HL-60 (cell line): Measurements from ENCODE around the gene RAB18.

Experiments used
- DNase-seq, 2 experiments: peaks; one replicate each; pipeline ENCODE4 v3.0.0-alpha.2; 2010 to 2020; ENCODE audit warnings: low read depth in 1 of 2, low spot score in 1 of 2
- H3K27ac ChIP-seq: fragments of 250-450 bp; sonication (Bioruptor Pico); replicated peaks from 2 replicates; pipeline ENCODE4 v1.5.1; 2020; ENCODE audit warnings: mild to moderate bottlenecking, moderate library complexity
- H3K27me3 ChIP-seq: fragments of 250-450 bp; sonication (Bioruptor Pico); 2 replicates; pipeline ENCODE4 v1.5.1; 2021; ENCODE audit warnings: mild to moderate bottlenecking, moderate library complexity; ENCODE audit not compliant: insufficient read depth, poor library complexity, severe bottlenecking
- H3K4me3 ChIP-seq: replicated peaks from 2 replicates; pipeline ENCODE4 v1.5.1; 2011; ENCODE audit warnings: mild to moderate bottlenecking, control low read depth, low read length; ENCODE audit not compliant: insufficient read depth
- GABPA ChIP-seq: IDR thresholded peaks from 2 replicates; pipeline ENCODE4 v1.6.1; 2012; ENCODE audit warnings: low read depth
- POLR2AphosphoS5 ChIP-seq: IDR thresholded peaks from 2 replicates; pipeline ENCODE4 v1.6.1; 2012; ENCODE audit warnings: low read depth
- SPI1 ChIP-seq: IDR thresholded peaks from 2 replicates; pipeline ENCODE4 v1.6.1; 2012; ENCODE audit warnings: low read depth, mild to moderate bottlenecking, borderline replicate concordance
- TF ChIP-seq, protein P1 (sequence below): IDR thresholded peaks from 2 replicates; pipeline ENCODE4 v1.6.1; 2012; ENCODE audit warnings: low read depth; ENCODE audit not compliant: insufficient replicate concordance
- TF ChIP-seq, protein P2 (sequence below): IDR thresholded peaks from one replicate; pipeline ENCODE4 v1.5.1; 2011; ENCODE audit warnings: low read length, control low read depth, inconsistent platforms; ENCODE audit not compliant: insufficient read depth

RAB18 gene

DNA sequence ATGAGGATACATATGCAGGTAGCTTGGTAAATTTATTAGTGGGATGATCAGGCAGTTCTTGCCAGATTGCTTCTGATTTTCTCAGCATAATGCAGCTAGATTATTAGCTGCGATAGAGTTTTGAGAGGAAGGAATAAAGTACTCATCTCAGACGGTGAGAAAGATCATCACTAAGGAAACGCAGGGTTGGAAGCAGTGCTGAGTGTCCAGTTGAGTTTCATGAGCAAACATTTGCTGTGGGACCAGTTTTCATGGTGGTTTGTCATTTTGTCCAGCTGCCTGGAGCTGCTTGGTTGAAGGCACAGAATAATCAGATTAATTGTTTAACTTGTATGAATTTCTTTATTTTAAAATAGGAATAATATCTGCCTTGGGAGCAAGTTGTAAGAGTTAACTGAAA lies 33.1 kb downstream of the RAB18 start:
- TF ChIP-seq GABPA, result no peak
- no peak for TF ChIP-seq POLR2AphosphoS5
- TF ChIP-seq, protein P1, sequence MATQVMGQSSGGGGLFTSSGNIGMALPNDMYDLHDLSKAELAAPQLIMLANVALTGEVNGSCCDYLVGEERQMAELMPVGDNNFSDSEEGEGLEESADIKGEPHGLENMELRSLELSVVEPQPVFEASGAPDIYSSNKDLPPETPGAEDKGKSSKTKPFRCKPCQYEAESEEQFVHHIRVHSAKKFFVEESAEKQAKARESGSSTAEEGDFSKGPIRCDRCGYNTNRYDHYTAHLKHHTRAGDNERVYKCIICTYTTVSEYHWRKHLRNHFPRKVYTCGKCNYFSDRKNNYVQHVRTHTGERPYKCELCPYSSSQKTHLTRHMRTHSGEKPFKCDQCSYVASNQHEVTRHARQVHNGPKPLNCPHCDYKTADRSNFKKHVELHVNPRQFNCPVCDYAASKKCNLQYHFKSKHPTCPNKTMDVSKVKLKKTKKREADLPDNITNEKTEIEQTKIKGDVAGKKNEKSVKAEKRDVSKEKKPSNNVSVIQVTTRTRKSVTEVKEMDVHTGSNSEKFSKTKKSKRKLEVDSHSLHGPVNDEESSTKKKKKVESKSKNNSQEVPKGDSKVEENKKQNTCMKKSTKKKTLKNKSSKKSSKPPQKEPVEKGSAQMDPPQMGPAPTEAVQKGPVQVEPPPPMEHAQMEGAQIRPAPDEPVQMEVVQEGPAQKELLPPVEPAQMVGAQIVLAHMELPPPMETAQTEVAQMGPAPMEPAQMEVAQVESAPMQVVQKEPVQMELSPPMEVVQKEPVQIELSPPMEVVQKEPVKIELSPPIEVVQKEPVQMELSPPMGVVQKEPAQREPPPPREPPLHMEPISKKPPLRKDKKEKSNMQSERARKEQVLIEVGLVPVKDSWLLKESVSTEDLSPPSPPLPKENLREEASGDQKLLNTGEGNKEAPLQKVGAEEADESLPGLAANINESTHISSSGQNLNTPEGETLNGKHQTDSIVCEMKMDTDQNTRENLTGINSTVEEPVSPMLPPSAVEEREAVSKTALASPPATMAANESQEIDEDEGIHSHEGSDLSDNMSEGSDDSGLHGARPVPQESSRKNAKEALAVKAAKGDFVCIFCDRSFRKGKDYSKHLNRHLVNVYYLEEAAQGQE, result no peak
- TF ChIP-seq SPI1, result no peak
- TF ChIP-seq, protein P2, sequence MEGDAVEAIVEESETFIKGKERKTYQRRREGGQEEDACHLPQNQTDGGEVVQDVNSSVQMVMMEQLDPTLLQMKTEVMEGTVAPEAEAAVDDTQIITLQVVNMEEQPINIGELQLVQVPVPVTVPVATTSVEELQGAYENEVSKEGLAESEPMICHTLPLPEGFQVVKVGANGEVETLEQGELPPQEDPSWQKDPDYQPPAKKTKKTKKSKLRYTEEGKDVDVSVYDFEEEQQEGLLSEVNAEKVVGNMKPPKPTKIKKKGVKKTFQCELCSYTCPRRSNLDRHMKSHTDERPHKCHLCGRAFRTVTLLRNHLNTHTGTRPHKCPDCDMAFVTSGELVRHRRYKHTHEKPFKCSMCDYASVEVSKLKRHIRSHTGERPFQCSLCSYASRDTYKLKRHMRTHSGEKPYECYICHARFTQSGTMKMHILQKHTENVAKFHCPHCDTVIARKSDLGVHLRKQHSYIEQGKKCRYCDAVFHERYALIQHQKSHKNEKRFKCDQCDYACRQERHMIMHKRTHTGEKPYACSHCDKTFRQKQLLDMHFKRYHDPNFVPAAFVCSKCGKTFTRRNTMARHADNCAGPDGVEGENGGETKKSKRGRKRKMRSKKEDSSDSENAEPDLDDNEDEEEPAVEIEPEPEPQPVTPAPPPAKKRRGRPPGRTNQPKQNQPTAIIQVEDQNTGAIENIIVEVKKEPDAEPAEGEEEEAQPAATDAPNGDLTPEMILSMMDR, result no peak
- Histone ChIP-seq H3K27me3 (no peaks in the 10 kb centered on the region), H3K4me3 (no peak overlapping the region), H3K27ac (no peak overlapping the region)
- DNase-seq, result no peak

DNA sequence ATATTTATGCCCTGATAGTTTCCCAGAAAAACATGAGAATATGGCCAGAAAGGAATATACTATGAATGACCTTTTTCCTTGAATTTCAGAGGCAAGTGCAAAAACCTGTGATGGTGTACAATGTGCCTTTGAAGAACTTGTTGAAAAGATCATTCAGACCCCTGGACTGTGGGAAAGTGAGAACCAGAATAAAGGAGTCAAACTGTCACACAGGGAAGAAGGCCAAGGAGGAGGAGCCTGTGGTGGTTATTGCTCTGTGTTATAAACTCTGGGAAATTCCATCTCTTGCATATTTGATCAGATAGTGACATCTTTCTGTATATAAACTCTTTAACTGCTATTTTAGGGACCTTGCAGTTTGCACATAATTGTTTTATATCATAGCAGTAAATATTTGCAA lies 33.7 kb downstream of the RAB18 start:
- no peak overlapping the region for H3K4me3 ChIP-seq
- no peaks in the 10 kb centered on the region for H3K27me3 ChIP-seq
- no peak for TF ChIP-seq SPI1
- no peak for TF ChIP-seq GABPA
- TF ChIP-seq POLR2AphosphoS5, result no peak
- TF ChIP-seq, protein P1, result no peak
- TF ChIP-seq, protein P2, result no peak
- no peak for DNase-seq
- H3K27ac ChIP-seq, result no peak overlapping the region

DNA sequence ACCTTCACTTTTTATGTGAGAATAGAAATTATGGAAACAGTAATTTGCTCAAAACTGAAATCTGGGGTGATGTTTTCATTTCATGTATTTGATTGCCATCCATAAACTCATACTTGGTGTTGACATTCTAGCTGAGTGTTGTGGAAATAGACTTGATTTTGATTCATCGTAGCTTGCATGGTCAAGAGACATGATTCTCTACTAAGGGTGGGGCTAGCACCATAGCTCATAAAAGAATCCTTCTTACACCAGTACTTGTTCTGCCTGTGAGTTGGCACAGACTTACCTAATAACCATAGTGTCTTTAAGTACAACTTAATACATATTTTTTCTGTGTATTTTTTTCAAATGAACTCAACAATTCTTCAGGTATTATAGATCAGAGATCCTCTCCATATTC lies 36.6 kb downstream of the RAB18 start:
- DNase-seq, result no peak
- H3K27me3 ChIP-seq, result no peaks in the 10 kb centered on the region
- H3K27ac ChIP-seq, result no peak overlapping the region
- H3K4me3 ChIP-seq, result no peak overlapping the region
- no peak for TF ChIP-seq GABPA
- no peak for TF ChIP-seq SPI1
- TF ChIP-seq, protein P1, result no peak
- TF ChIP-seq POLR2AphosphoS5, result no peak
- TF ChIP-seq, protein P2, result no peak
